ENCODE measurements around the gene PDE4A.

DNA sequence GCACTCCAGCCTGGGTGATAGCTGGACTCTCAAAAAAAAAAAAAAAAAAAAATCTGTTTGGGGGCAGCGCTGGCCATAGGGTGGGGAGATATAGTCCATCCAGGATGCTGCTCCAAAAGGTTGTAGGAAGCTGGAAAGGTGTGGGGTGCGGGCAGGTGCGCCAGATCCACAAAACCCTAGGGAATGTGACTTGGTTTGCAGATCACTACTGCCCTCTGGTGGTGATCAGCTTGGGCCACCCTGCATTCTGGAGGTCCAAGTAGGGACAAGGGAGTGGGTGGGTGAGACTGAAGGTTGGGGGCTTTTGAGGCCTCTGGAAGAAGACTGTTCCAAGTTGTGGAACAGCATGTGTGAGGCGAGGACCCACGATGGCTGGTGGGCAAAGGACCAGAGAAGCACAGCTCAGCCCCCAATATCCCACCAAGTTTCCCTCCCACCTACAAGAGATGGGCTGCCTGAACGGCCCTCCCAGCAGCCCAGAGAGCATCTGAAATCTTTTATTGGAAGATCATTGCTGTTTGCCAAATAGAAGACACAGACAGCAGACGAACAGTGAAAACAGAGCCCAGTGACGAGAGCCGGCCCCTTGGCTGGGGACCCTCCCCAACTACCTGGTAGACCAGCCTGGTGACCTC, 29.6 kb upstream of the PDE4A start:
- TF ChIP-seq POLR2AphosphoS5 (IDR thresholded peaks at IDR 0.05; ENCODE audit: low read depth, low read length) (no peak), NFE2L1 (CRISPR knock-in tag; IDR thresholded peaks at IDR 0.05; ENCODE audit: borderline replicate concordance) (no peak), ZNF749 (CRISPR knock-in tag; IDR thresholded peaks at IDR 0.05; ENCODE audit: borderline replicate concordance) (no peak), NFIB (CRISPR knock-in tag; IDR thresholded peaks at IDR 0.05; ENCODE audit: borderline replicate concordance) (no peak), ZSCAN29 (CRISPR knock-in tag; conservative IDR thresholded peaks at IDR 0.05) (no peak), KDM1A (CRISPR knock-in tag; IDR thresholded peaks at IDR 0.05) (no peak), TAF1 (CRISPR knock-in tag; IDR thresholded peaks at IDR 0.05) (no peak), CTCF (CRISPR knock-in tag; IDR thresholded peaks at IDR 0.05) (peak; percentile 89)
- TF ChIP-seq, protein P1, sequence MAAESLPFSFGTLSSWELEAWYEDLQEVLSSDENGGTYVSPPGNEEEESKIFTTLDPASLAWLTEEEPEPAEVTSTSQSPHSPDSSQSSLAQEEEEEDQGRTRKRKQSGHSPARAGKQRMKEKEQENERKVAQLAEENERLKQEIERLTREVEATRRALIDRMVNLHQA (CRISPR knock-in tag; IDR thresholded peaks at IDR 0.05): no peak
